Mesothelial cell of epicardium (in vitro differentiated cells): ENCODE measurements around the gene MS4A18. TPM values are rescaled to one million over a fixed set of nuclear protein-coding genes. Genes with fewer than 3 reads are reported as not detected.
"Not testable (repeated sequence)": the region's sequence is repeated elsewhere in the genome, so short reads cannot be mapped to it uniquely, and the experiment has no call there.

Experiments used
- DNase-seq, 2 experiments: peaks; one replicate each; pipeline ENCODE4 v3.0.0; 2021; ENCODE audit warnings: low spot score in 2 of 2; ENCODE audit not compliant: unreplicated experiment in 2 of 2
- H3K27ac Mint-ChIP-seq: 2 replicates; pipeline ENCODE4 v1.8.0; 2021; ENCODE audit warnings: mixed read lengths
- H3K27me3 Mint-ChIP-seq: 2 replicates; pipeline ENCODE4 v1.8.0; 2021; ENCODE audit warnings: low read depth, mixed read lengths
- H3K36me3 Mint-ChIP-seq: 2 replicates; pipeline ENCODE4 v1.8.0; 2021; ENCODE audit warnings: mixed read lengths
- H3K4me1 Mint-ChIP-seq: 2 replicates; pipeline ENCODE4 v1.8.0; 2021; ENCODE audit warnings: mixed read lengths
- H3K4me3 Mint-ChIP-seq: 2 replicates; pipeline ENCODE4 v1.8.0; 2021; ENCODE audit warnings: mild to moderate bottlenecking, moderate library complexity, mixed read lengths
- H3K9me3 Mint-ChIP-seq: 2 replicates; pipeline ENCODE4 v1.8.0; 2021; ENCODE audit warnings: mixed read lengths
- total RNA-seq: library from RNA; stranded (reverse); gene quantifications from 3 replicates; pipeline ENCODE4 v1.2.1, GENCODE V29; 2021
- TF ChIP-seq, protein P1 (sequence below): fragments of 200-600 bp; sonication (generic); IDR thresholded peaks from one replicate; pipeline ENCODE4 v1.5.0; 2021; ENCODE audit warnings: antibody characterized with exemption; ENCODE audit not compliant: unreplicated experiment

Gene MS4A18
- not detected in 3 replicates for total RNA-seq

DNA sequence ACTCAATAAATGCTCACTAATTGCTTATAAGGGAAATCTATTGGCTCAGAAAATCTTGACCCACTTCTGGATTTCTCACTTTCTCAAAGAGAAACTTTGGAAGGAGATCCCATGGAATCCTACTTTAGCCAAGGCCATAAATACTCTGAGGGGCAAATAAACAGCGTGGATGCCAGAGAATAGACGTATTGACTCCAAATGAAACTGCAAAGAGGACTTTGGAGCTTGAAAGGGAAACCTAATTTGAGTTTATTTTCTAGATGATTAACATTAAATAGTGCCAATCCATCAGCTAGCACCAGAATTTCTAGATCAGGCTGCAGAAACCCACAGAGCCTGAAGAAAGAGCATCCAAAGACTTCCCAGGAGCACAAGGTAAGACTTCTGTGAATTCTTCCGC is at the start of gene MS4A18:
Gene MS4A18 (plus strand): TSS at position 301 of the 400 bp plus-strand sequence.
- Mint-ChIP-seq H3K4me3 (no peak within 1 kb of the TSS), H3K9me3 (no peaks in the 10 kb centered on the region)

DNA sequence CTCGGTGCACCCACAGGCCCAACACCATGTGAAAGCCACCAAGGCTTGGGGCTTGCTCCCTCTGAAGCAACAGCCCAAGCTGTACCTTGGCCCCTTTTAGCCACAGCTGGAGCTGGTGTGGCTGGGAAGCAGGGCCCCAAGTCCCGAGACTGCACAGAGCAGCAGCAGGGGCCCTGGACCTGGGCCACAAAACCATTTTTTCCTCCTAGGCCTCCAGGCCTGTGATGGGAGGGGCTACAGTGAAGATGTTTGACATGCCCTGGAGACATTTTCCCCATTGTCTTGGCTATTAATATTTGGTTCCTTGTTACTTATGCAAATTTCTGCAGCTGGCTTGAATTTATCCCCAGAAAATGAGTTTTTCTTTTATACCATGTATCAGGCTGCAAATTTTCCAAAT is 46.3 kb upstream of the MS4A18 start:
- not testable (repeated sequence) for H3K27me3 Mint-ChIP-seq, H3K27ac Mint-ChIP-seq, H3K4me3 Mint-ChIP-seq, H3K4me1 Mint-ChIP-seq, H3K36me3 Mint-ChIP-seq, DNase-seq
- peaks cover 57% of the 10 kb centered on the region for H3K9me3 Mint-ChIP-seq

More for the DNA sequence above, at the start of gene MS4A18:
- Mint-ChIP-seq H3K27ac (no peak within 1 kb of the TSS), H3K4me1 (no peaks in the 10 kb centered on the region), H3K27me3 (peaks cover 56% of the 10 kb centered on the region), H3K36me3 (no peaks in the 10 kb centered on the region)
- TF ChIP-seq, protein P1, sequence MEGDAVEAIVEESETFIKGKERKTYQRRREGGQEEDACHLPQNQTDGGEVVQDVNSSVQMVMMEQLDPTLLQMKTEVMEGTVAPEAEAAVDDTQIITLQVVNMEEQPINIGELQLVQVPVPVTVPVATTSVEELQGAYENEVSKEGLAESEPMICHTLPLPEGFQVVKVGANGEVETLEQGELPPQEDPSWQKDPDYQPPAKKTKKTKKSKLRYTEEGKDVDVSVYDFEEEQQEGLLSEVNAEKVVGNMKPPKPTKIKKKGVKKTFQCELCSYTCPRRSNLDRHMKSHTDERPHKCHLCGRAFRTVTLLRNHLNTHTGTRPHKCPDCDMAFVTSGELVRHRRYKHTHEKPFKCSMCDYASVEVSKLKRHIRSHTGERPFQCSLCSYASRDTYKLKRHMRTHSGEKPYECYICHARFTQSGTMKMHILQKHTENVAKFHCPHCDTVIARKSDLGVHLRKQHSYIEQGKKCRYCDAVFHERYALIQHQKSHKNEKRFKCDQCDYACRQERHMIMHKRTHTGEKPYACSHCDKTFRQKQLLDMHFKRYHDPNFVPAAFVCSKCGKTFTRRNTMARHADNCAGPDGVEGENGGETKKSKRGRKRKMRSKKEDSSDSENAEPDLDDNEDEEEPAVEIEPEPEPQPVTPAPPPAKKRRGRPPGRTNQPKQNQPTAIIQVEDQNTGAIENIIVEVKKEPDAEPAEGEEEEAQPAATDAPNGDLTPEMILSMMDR: no peak
- DNase-seq: no peak

DNA sequence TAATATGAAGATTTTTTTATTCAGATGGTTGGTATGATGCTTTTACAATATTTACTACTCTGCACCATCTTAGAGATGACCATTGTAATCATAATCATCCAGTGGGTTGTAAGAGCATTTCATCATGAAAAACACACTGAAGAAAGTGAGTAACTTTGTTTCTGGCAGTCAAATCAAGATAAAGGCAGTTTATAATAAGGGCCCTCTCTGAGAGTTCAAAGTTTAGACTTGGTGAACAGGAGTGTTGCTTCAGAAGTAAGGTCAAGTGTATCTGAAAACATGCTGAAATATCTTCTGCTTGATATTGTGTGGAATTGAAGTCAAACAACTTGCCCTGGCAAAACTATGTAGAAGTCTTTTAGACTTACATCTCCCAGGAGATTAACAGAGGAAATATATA is 44.6 kb upstream of the MS4A18 start:
- Mint-ChIP-seq H3K4me3 (no peak overlapping the region), H3K36me3 (peaks cover 6% of the 10 kb centered on the region), H3K9me3 (peaks cover 54% of the 10 kb centered on the region), H3K27ac (no peak overlapping the region), H3K4me1 (no peaks in the 10 kb centered on the region), H3K27me3 (no peaks in the 10 kb centered on the region)
- TF ChIP-seq, protein P1: no peak
- no peak for DNase-seq

DNA sequence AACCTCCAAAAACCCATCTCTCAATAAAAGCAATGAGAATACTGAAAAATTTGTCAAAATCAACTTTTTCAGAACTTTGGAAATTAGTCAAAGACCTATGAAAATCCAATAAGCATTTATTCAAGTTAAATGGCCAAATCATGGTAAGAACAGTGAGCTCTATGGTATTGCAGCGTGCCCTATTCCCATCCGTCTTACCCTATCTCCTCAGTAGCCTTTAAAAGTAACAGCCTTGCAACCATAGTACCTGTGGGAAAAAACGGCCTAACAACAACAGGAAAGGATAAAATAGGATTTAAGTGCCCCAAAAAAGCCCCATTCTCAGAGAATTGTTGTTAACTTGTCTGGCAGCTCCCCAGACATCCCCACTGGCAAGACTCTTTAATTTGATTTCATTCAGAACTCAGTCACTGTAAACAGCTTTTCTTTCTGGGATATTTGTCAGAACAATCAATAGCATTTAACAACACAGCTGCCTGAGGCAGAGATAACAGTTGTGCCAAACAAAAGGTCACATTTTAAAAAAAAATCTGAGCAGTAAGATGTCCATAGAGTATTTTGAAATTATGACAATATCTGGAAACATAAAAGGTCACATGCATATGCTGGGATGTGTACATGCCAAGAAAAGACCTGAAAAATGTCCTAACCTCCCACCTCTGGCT is 43.9 kb upstream of the MS4A18 start:
- no peak for DNase-seq
- peaks cover 6% of the 10 kb centered on the region for H3K36me3 Mint-ChIP-seq
- H3K9me3 Mint-ChIP-seq: peaks cover 55% of the 10 kb centered on the region

DNA sequence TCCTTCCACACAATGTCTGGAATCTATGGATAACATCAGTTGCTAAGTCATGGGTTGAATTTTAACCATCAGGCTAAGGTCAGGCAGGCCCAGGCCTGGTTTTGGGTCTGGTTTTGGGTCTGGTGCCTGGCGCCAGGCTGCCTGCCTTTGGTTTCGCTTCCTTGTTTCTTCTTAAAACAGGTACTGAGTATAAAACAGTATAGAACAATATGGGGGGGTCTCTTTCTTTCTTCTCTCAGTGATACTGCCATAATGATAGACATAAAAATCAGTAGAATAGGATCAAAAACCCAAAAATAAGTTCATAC is 40.0 kb upstream of the MS4A18 start:
- DNase-seq, H3K27ac Mint-ChIP-seq, H3K27me3 Mint-ChIP-seq, H3K36me3 Mint-ChIP-seq, H3K4me3 Mint-ChIP-seq, H3K4me1 Mint-ChIP-seq: not testable (repeated sequence)
- H3K9me3 Mint-ChIP-seq: peaks cover 29% of the 10 kb centered on the region

More for the DNA sequence above, 43.9 kb upstream of the MS4A18 start:
- Mint-ChIP-seq H3K27me3 (no peaks in the 10 kb centered on the region), H3K4me1 (no peaks in the 10 kb centered on the region), H3K4me3 (no peak overlapping the region), H3K27ac (no peak overlapping the region)
- TF ChIP-seq, protein P1: no peak

DNA sequence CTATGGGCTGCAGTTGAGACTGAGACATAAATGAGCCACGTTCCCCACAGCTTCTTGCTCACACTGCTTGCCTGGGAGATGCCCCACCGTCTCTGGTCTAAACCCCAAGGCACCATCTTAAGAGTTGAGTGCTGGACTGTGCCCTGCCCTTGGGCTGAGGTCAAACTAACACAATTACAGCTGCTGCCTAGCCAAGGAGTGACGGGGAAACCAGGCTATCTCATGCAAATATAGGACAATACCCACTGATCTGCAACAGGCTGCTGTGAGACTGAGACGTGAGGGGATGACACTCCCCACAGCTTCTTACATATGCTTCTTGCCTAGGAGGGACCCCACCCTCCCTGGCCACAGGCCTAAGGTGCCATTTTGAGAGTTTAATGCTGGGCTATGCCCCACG is 32.9 kb upstream of the MS4A18 start:
- DNase-seq: no peak
- Mint-ChIP-seq H3K27ac (no peak overlapping the region), H3K27me3 (peaks cover 8% of the 10 kb centered on the region), H3K4me1 (no peaks in the 10 kb centered on the region), H3K36me3 (no peaks in the 10 kb centered on the region), H3K9me3 (peaks cover 10% of the 10 kb centered on the region), H3K4me3 (no peak overlapping the region)
- TF ChIP-seq, protein P1: no peak

DNA sequence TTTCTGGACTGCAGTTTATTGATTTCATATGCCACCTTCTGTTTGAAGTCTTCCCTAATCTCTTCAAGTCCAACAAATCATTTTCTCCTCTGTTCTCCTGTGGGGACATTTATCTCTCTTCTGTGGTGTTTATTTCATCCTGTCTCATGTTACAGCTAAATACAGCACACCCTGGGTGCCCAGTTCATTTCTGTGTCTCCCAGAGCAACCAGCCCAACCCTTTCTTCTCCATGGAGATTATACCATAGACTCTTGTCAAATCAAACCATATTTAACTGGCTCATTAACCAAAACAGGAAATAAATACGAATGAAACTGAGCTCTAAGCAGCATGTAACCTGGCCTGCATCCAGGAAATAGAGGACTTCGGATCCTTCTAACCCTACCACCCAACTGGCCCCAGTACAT is 25.2 kb upstream of the MS4A18 start, which contains the start of gene MS4A8:
Gene MS4A8 (plus strand): TSS at position 329 of the 408 bp plus-strand sequence. CDS start 1,249 bp downstream, outside the sequence.
- no peak within 1 kb of the TSS for H3K27ac Mint-ChIP-seq
- no peaks in the 10 kb centered on the region for H3K4me1 Mint-ChIP-seq
- H3K4me3 Mint-ChIP-seq: no peak within 1 kb of the TSS
- DNase-seq: no peak
- H3K27me3 Mint-ChIP-seq: peaks cover 15% of the 10 kb centered on the region
- no peaks in the 10 kb centered on the region for H3K36me3 Mint-ChIP-seq
- TF ChIP-seq, protein P1: no peak
- peaks cover 10% of the 10 kb centered on the region for H3K9me3 Mint-ChIP-seq
